NCI-H526 (cell line): ENCODE results near the gene OR56B1.
"Not testable (repeated sequence)": the region's sequence is repeated elsewhere in the genome, so short reads cannot be mapped to it uniquely, and the experiment has no call there.

Experiments
- DNase-seq, 2 experiments: peaks; one replicate each; lab custom pipeline; 2025; lab: John Stamatoyannopoulos, UW

OR56B1 gene, protein sequence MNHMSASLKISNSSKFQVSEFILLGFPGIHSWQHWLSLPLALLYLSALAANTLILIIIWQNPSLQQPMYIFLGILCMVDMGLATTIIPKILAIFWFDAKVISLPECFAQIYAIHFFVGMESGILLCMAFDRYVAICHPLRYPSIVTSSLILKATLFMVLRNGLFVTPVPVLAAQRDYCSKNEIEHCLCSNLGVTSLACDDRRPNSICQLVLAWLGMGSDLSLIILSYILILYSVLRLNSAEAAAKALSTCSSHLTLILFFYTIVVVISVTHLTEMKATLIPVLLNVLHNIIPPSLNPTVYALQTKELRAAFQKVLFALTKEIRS

DNA sequence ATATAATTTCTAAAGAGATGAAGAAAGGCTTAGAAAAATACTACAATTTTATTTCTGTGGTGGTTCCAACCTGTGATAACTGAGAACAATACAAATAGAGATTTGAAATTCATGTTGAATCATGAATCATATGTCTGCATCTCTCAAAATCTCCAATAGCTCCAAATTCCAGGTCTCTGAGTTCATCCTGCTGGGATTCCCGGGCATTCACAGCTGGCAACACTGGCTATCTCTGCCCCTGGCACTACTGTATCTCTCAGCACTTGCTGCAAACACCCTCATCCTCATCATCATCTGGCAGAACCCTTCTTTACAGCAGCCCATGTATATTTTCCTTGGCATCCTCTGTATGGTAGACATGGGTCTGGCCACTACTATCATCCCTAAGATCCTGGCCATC, at the start of gene OR56B1:
Gene OR56B1 (plus strand): TSS at position 53 of the 400 bp plus-strand sequence. CDS start 69 bp downstream, at position 122.
- DNase-seq = no peak

DNA sequence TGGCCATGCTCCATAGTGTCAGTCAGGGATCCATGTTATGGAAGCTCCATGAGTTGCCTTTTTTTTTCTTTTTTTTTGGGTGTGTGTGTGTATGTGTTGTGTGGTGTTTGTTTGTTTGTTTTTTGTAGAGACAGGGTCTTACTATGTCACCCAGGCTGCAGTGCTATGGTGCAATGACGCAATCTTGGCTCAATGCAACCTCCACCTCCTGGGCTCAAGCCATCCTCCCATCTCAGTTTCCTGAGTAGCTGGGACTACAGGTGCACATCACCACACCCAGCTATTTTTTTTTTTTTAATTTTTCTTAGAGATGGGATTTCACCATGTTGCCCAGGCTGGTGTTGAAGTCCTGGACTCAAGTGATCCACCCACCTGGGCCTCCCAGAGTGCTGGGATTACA, 47.8 kb upstream of the OR56B1 start:
- no peak for DNase-seq

DNA sequence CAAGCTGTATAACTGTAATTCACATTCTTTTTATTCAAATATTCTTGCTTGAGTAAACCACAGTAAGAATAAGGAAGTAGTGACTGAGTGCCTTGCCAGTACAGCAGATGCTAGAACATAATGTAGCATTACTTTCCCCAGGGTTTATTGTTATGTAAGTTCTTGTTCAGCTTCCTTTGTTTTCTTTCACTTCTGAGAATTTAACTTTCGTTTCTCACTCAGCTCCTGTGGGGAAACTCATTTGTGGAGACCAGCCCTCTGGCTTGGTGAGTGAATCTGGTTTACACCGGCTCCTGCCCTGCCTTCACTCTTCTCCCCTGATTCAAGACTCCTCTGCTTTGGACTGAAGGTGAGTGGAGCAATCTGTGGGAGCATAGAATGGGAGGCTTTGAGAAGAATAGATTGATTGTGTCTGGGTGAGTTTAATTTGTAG, 46.7 kb upstream of the OR56B1 start, which contains the start of gene TRIM22:
Gene TRIM22 (plus strand): TSS at position 240 of the 433 bp plus-strand sequence. CDS start 6,443 bp downstream, outside the sequence.
- no peak for DNase-seq

DNA sequence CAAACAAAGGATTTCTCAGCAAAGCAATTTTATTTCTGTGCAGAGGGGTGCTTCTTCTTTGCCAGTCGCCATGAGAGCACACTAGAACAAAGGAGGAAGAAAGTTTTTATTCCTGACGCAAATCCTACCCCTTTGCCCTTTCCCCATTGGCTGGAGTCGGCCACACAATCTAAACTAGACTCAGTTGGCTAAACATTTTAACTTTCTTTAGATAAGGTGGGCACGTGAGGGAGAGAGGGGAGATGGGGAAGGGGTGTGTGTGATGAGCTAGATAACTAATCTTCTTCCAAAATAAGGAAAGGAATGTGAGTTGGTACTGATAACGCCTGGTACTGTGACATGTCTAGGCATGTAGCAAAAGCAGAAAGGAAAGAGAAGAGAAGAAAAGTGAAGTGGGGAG, 46.0 kb upstream of the OR56B1 start:
- no peak for DNase-seq

DNA sequence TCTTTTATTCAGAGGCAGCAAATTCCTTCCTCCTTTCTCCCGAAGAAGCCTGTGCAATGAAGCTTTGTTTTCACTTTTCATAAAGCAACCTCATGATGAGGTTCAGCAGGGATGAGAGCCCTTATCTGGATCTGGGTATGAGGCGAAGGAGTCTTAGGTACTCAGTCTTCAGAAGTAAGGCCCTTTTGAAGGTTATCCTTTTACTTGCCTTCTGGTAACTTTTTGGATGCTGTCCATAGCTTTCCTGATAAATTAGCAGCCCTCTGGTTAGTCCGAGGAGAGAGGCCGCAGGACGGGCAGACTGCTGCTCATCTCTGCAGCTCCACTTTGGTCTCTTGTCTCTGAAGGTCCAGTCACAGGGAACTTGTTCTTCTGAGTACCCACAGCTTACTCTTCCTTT, 45.5 kb upstream of the OR56B1 start:
- DNase-seq = no peak

DNA sequence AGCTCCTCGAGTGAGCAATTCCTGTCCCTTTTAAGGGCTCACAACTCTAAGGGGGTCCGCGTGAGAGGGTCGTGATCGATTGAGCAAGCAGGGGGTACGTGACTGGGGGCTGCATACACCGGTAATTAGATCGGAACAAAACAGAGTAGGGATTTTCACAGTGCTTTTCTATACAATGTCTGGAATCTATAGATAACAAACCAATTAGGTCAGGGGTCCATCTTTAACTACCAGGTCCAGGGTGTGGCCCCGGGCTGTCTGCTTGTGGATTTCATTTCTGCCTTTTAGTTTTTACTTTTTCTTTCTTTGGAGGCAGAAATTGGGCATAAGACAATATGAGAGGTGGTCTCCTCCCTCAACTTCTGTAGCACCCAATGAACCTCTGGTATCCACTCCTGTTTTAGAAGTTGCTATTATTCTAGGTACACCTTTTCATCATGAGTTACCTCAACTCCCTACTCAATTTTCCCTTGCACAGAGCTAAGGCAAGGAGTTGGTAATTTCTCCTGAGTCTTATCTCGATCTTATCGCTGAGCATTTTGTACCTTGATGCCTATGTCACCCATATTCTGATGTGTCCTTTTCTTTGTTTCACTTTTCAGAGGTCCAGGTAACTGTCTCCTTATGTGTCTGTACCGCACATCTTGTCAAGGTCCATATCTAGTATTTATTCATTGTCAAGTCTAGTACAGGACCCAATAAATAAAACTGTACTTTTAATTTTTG, 44.8 kb upstream of the OR56B1 start:
- not testable (repeated sequence) for DNase-seq

DNA sequence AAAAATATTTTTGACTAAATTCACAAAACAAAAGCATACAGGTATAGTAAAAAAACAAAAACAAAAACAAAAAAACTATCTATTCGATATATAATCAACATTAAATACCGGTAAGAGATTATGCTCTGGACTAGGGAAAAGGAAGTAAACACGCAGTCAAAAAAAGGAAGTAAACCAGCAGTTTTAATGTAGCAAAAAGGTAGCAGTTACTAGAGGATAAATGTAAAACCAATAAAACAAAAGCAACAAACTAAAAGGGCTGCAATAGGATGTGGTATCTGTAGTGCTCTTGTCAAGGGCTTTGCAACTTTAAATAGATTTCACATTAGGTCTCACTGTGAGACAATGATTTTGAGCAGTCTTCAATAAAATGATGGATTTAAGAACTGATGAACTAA, 44.3 kb upstream of the OR56B1 start:
- DNase-seq = no peak

DNA sequence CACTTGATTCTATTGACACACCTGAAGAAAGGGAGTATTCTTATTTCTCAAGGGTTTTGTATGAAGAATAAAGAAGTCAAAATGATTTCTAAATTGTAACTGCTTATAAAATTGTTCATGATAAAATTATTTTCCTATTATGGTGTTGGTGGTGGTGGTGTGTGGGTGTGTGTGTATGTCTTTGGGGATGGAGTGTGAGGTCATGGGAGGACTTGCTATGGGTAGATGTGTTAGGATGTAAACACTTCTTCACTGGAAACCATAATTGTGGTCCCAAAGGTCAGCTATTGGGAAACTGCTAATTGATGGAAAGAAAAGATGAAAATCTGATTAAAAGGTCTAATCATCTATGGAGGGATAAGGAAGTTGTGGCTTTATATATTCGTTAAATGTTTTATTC, 41.6 kb upstream of the OR56B1 start:
- no peak for DNase-seq

DNA sequence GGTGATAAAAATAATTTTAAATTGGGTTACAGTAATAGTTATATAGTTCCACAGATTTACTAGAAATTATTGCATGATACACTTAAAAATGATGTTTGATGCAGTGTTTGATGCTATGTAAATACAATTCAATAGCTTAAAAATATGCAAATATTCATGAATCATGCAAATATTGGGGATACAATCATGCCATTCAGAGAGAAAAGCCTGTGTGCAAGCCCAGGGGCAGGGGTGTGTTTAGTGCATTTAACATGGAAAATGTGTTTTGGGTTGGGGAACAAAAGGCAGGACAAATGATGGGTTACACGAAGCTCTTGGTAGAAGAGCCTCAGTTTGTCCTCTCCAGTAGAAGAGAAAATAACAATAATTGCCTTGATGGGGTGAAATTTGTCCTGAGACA, 40.7 kb upstream of the OR56B1 start:
- peak in 1 of 2 experiments; percentile 18 for DNase-seq

DNA sequence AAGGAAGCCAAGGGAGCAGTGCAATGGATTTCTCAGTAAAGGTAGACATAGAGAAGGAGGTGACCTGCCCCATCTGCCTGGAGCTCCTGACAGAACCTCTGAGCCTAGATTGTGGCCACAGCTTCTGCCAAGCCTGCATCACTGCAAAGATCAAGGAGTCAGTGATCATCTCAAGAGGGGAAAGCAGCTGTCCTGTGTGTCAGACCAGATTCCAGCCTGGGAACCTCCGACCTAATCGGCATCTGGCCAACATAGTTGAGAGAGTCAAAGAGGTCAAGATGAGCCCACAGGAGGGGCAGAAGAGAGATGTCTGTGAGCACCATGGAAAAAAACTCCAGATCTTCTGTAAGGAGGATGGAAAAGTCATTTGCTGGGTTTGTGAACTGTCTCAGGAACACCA, 40.0 kb upstream of the OR56B1 start:
- no peak for DNase-seq

DNA sequence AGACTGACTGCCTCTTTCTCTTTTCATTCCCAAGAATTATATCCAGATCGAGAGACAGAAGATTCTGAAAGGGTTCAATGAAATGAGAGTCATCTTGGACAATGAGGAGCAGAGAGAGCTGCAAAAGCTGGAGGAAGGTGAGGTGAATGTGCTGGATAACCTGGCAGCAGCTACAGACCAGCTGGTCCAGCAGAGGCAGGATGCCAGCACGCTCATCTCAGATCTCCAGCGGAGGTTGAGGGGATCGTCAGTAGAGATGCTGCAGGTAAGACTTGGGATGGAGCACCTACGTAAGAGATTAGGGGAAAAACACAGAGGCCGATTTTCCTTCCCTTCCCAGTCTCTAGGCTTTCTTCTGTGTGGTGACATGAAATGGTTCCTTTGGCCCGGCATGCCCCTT, 38.0 kb upstream of the OR56B1 start:
- no peak for DNase-seq

DNA sequence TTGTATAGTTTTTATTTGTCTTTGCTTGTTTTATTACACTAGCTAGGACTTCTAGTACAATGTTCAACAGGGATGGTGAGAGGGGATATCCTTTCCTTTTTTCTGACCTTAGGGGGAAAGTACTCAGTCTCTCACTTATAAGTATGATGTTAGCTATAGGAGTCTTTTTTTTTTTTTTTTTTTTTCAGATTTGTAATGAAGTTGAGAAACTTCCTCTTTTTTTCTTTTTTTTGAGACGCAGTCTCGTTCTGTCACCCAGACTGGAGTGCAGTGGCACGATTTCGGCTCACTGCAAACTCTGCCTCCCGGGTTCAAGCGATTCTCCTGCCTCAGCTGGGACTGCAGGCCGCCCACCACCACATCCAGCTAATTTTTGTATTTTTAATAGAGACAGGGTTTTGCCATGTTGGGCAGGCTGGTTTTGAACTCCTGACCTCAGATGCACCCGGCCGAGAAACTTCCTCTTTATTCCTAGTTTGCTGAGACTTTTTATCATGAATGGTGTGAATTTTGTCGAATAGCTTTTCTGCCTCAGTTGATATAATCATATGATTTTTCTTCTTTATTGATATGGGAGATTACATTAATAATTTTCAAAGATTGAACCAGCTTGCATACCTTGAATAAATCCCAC, 35.7 kb upstream of the OR56B1 start:
- DNase-seq = no peak

DNA sequence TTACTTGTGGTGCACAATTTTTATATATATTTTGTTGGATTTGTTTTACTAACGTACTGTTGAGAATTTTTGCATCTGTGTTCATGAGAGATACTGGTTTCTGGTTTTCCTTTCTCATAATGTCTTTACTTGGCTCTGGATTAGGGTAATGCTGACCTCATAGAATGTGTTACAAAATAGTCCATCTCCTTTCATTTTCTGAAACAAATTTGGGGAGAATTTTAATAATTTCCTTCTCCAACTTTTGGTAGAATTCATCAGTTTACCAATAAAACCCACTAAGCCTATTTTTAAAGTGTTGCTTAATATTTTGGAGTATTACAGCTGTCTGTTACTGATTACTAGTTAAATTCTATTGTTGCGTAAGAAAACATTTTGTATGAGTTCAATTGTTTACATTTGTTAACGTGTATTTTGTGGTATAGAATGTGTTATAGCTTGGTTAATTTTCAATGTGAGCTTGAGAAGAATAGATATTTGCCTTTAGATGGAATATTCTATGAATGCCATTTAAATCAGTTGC, 35.1 kb upstream of the OR56B1 start:
- no peak for DNase-seq

DNA sequence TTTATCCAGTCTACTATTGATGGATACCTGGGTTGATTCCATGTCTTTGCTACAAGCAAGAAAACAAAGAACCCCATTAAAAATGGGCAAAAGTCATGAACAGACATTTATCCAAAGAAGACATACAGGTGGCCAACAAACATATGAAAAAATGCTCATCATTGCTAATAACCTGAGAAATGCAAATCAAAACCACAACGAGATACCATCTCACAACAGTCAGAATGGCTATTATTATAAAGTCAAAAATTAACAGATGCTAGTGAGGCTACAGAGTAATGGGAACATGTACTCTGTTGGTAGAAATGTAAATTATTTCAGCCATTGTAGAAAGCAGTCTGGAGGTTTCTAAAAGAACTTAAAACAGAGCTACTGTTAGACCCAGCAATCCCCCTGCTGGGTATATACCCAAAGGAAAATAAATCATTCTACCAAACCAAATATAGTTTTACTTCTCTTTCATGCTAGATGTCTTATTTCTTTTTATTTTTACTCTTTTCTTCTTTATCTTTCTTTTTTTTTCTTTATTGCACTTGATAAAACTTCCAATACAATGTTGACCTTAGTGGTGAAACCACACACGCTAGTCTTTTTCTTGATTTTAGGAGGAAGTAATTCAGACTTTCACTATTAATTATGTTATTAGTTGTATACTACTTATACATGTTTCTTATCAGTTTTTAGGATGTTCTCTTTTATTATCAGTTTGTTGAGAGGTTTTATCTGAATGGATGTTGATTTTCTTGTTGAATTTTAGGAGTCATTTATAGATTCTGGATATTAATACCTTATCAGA, 32.3 kb upstream of the OR56B1 start:
- peak in 1 of 2 experiments; percentile 4 for DNase-seq

DNA sequence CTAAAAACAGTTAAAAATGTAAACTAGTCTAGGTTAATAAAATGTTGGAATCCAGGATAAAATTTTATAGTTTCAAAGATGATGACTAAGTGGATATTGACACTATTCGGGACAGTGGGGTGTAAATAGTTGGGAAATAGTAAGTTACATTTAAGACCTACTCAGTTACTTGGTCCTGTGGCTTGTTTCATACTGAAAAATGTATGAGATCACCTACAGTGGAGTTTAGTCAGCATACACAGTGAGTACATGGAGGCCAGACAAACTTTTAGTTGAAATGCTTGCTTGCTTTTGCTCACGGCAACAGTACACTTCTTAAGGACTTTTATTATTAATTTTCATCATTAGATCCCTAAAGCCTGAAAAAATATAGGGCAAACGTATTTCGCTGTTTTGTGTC, 30.6 kb upstream of the OR56B1 start:
- DNase-seq = no peak

DNA sequence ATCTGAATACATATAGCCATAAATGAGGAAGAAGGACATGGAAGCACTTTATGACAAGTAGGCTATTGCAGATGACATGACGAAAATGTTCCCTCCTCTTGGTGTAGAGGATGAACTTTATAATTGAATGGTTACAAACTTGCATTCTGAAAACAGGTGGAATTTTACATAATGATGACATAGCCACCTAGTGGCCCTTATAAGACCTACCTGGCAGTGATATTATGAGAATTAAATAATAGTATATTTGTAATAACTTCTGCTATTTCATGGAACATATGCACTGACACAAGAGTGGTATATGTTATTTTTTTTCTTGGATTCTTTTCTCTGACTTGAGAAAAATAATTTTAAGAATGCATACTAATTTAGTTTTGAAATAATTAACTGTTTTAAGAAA, 23.7 kb upstream of the OR56B1 start:
- no peak for DNase-seq

DNA sequence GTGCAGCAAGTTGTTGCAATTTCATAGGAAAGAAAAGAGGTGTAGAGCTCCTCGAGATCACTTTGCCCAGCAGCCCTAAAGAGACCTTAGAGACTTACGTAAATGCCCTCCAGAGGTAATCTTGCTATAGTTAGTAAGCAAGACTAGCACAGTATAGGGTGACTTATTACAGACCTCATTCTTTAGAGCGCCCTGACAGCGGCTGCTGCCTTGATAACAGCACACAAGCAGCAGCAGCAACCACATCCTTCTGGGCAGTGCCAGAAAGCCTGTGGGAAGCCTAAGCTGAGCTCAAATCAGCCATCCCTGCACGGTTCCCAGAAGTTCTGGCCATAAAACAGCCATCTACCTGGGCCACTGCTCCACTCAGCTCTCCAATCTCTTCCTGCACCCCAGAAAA, 22.6 kb upstream of the OR56B1 start:
- DNase-seq = no peak

DNA sequence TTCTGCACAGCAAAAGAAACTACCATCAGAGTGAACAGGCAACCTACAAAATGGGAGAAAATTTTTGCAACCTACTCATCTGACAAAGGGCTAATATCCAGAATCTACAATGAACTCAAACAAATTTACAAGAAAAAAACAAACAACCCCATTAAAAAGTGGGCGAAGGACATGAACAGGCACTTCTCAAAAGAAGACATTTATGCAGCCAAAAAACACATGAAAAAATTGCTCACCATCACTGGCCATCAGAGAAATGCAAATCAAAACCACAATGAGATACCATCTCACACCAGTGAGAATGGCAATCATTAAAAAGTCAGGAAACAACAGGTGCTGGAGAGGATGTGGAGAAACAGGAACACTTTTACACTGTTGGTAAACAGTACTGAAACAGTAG, 19.7 kb upstream of the OR56B1 start:
- DNase-seq = not testable (repeated sequence)

DNA sequence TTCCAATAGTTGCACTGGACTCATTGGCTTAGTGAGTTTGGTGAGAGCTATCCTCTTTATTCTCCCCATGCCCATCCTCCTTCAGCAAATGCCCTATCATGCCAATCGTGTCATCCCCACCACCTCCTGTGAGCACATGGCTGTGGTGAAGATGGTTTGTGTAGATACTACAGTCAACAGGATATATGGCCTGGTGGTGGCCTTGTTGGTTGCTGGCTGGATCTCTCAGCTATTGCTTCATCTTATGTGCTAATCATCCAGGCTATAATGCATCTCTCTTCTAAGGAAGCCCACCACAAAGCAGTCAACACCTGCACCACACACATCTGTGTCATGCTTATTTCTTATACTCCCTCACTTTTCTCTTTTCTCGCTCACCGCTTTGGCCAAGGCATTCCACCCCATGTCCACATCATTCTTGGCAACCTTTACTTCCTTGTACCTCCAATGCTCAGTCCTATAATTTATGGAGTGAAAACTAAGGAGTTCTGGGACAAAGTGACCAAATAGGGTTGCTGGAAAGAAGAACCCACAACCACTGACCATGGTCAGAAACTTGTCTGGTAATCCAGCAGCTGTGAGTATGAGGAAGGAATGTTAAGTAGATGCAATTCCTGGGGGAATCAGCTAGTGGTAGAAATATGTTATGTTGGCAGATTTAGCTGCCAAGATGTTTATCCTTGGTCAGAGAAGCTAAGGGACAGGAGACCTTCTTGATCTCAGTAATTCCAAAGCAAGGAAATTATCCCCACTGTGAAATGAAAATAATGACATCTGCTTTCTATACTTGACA, 16.3 kb upstream of the OR56B1 start:
- no peak for DNase-seq

DNA sequence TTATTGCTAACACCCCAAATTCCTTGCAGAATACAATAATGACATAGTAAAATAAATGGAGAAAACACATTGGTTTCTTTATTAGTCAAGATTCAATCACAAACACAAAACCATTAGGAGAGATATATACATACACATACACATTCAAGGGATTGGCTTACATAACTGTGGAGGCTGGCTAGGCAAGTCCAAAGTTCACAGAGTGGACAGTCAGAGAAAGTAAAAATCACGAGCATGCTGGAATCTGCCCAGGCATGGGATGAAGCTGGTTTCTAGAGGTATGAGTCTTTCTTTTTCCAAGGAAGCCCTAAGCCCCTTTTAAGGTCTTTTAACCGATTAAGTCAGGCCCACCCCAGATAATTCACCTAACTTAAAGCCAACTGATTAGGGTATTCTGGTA, 13.6 kb upstream of the OR56B1 start:
- no peak for DNase-seq

DNA sequence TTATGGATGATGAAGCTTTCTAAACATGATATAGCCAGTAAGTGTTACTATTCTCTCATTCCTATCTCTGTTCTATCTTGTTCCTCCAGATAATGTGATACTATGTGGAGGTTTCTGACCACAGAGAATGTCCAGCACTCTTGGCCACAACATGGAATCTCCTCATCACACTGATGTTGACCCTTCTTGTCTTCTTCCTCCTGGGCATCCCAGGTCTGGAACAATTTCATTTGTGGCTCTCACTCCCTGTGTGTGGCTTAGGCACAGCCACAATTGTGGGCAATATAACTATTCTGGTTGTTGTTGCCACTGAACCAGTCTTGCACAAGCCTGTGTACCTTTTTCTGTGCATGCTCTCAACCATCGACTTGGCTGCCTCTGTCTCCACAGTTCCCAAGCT, 9.9 kb upstream of the OR56B1 start:
- DNase-seq = no peak
